GM21447 (cell line): ENCODE measurements around the gene NCOA5.
"Not testable (repeated sequence)": the region's sequence is repeated elsewhere in the genome, so short reads cannot be mapped to it uniquely, and the experiment has no call there.

Experiments
- ATAC-seq: cut with Tn5 transposase; IDR thresholded peaks from one replicate; pipeline ENCODE4 v1.9.1; 2021; ENCODE audit not compliant: unreplicated experiment

The NCOA5 gene

DNA sequence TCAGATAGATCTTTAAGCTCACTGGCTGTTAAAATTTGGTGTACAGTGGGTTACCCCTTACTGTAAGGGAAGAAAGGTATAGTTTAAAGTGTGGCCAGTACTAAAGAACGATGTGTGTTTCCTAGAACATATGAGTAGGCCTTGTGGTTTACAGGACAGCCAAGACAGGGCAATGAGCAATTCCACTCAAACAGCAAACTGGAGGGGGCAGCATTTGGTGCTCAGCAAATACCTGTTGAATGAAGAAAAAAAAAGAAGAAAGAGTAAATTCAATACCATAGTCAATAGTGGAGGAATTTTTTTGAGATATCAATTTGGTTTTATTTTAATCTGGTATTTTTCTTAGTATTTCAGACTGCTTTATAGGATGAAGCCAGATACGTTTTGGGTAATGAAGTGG lies 3.8 kb upstream of the NCOA5 start:
- ATAC-seq: no peak

- not testable (repeated sequence) for ATAC-seq
Measured at GRCh38 chr20:46091622-46092535, 2.1 kb upstream of the NCOA5 start.

DNA sequence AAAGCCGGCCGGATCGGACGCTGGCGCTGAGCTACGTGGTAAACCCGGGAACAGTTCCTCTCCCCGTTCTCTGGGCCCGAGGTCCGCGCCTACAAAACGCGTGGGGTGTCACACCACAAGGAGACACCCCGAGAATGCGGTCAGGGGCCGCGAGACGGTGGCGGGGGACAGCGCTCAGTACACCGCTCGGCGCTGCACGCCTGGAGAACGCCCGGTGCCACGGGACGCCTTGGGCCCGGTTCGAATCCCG lies 670 bp downstream of the NCOA5 start:
- peak; percentile 23 for ATAC-seq

- ATAC-seq: no peak
Measured at GRCh38 chr20:46088409-46089166, 1.2 kb downstream of the NCOA5 start.

DNA sequence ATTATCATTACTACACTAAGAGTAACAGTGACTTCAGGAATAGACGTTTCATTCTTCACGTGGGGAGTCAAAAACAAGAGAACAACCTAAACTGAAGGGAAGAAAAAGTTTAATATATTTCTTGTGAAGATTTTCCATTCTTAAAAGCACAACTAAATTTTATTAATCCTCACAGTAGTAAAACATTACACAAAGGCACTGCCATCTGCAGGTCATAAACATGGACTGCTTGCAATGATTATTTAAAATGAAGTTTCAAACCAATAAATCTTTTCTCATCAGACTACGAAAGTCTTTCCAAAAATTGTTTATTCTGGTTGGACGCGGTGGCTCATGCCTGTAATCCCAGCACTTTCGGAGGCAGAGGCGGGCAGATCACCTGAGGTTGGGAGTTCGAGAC lies 2.6 kb downstream of the NCOA5 start:
- ATAC-seq: no peak

DNA sequence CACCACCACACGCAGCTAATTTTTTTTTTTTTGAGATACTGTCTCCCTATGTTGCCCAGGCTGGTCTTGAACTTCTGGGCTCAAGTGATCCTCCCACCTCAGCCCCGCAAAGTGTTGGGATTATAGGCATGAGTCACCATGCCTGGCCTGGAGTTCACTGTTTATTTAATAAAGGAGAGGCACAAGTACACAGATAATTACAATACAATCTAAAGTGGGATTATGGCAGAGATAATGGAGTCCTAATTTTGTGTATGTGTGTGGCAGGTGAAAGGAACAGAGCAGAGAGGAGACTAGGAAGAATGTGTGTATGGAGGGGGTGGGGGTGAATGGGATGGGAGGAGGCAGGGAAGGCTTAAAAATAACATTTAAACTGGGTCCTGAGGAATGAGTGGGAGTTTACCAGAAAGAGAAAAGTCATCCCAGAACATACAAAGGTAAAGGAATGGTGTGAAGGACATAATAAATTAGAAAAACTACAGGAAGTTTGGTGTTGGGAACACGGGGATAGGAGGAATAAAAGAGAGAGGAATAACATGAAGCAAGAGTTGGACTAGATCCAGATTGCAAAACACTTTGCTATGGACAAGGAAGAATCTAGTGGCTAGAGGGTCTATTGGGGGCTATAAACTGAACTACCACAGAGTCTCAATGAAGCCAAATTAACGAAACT lies 4.4 kb downstream of the NCOA5 start:
- no peak for ATAC-seq

- no peak for ATAC-seq
Measured at GRCh38 chr20:46084805-46085178, 5.0 kb downstream of the NCOA5 start.

DNA sequence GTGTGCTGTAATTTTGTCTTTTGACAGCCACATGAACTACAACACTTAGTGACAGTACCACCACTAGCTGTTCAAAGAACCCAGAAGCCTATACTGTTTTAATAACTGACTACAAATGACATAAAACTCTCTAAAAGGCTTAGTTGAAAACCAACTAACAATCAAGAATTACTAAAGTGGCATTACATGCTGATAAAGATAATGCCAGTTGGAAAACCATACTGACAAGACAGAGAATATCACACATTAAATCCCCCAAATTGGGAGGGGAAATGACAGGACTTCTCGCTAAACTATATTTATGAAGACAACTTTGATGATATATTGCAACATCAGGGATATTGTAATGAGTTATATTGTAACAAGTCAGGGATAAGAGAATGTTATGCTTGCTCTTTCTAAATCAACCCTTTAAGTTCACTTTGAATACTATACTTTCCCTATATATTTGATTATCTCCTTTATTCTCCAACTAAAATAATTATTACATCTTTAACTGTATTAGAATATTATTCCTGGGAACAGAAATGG lies 6.2 kb downstream of the NCOA5 start:
- ATAC-seq: no peak

- no peak for ATAC-seq
Measured at GRCh38 chr20:46083101-46083500, 6.7 kb downstream of the NCOA5 start.

DNA sequence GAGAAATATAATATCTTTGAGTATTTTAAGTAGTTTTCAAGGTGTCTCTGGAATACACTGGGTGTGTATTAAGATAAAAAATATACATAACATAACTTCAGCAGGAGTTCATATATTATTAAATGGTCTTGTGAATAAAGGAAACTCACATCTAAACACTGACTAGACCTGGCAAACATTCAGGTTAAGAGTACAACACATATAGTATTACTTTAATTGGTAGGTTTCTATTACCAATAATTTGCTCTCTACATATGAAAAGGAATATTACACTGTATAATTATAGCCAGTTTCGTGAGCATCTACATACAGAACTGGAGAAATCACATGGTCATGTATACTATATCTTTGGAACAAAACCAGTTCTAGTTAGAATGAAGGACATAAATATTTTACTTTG lies 8.7 kb downstream of the NCOA5 start:
- no peak for ATAC-seq

DNA sequence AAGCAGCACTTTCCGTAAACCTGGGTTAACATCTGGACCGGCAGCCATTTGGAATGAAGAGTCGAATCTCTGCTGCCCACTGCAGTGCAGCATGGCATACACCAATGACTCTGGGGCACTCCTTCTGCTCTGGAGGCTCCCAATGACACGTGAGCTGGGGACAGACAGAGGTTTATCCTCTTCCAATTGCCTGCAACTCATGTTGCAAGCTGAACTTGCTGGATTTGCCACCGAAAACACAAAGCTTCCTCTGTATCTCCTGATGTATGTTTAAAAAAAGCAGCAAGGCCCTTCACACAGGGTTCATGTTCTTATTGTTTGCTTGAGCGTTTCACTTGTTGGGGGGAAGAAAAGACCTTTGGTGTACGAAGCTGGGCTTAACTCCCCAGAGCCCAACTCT lies 10.8 kb downstream of the NCOA5 start:
- ATAC-seq: no peak

DNA sequence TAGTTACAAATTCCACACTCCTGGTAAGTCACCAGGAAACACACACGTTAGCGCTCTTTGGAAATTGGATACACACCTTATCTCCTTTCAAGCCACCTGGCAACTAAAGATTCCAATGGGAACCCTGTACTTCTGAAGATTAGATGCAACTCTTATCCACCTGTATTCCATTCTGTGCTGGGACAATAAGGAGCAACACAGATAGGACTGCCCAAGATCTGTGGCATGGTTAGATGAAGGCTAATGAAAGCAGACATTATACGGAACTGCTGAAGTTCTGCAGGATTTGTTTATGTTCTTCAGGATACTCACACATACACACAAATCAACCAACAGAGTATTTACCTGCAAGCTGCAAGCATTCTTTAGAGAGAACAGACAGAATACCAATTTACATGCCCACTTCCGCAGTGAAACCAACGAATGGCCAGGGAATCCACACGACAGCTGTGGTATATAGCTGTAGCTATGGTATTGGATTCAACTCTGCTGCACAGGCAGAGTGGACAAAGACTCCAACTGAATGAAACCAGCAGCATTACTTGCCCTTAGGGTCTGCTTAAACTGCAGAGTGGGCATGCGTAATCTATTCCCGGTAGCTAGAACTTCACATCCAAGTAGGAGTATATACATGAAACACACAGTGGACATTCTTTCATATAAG lies 12.0 kb downstream of the NCOA5 start:
- ATAC-seq: no peak

GRCh38 chr20:46076806-46077205 lies 13.0 kb downstream of the NCOA5 start:
- no peak for ATAC-seq

- ATAC-seq: no peak
Measured at GRCh38 chr20:46074006-46074405, 15.8 kb downstream of the NCOA5 start.

DNA sequence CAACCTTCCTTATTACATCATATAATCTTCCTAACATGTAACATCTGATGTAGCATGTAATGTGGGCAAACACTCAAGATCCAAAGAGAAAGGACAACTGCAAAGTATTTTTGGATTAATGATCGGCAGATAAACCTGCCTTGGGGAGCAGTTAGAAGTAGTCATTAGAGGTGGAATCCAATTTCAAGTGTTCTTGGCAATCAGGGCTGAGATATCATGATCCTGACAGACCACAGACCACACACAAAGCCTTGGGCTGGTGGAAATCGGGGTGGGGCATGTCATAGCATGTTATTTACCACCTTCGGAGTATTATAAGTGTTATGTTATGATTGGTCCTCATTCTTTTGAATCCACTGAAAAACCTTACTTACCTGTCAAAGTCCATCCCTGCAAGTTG lies 16.3 kb downstream of the NCOA5 start:
- no peak for ATAC-seq

- no peak for ATAC-seq
Measured at GRCh38 chr20:46073024-46073423, 16.7 kb downstream of the NCOA5 start.

GRCh38 chr20:46071573-46071972 lies 18.2 kb downstream of the NCOA5 start:
- no peak for ATAC-seq

DNA sequence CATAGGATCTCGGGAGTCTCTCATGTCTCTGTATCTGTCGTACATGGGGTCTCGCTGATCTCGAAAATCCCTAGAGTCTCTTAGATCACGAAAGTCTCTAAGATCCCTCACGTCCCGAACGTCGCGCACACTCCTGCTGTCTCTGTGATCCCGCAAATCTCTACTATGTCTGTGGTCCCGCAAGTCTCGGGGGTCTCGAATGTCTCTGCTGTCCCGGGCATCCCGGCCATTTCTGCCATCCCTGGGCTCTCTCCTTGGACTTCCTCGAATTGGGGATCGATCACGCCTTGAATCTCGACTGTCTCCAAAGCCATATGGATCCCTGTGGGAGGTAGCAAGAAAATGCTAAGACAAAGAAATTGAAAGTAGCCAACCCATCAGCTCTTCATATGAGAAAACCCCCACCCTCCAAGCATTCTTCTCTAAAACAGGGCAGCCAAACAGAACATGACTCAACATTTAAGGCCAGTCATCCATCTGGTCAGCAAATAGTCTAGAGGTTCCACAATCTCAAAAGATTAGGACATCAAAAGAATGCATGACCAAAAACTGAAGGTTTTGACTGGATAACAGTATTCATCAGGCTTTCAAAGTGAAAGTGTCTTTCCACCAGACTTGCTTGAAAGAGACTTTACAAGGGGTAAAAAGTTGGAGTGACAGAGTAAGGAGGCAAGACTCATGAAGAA lies 19.4 kb downstream of the NCOA5 start:
- no peak for ATAC-seq

GRCh38 chr20:46065691-46066090 lies 24.1 kb downstream of the NCOA5 start:
- ATAC-seq: no peak

GRCh38 chr20:46065006-46065405 lies 24.8 kb downstream of the NCOA5 start:
- ATAC-seq: no peak

- ATAC-seq: no peak
Measured at GRCh38 chr20:46063652-46064054, 26.1 kb downstream of the NCOA5 start.
